Measurements from ENCODE around the gene ZNF726.
"Not testable (repeated sequence)": the region's sequence is repeated elsewhere in the genome, so short reads cannot be mapped to it uniquely, and the experiment has no call there.

ZNF726 gene

GRCh38 chr19:23882493-23882892, 32.2 kb upstream of the ZNF726 start:
- TF ChIP-seq CTCF (IDR thresholded peaks at IDR 0.05): no peak
- no peaks in the 10 kb centered on the region for H3K4me1 ChIP-seq (ENCODE audit: control insufficient read depth in 1 of 2, insufficient read depth in 1 of 2, low read depth in 1 of 2, low read length in 1 of 2)
- no peak overlapping the region for H3K4me3 ChIP-seq (ENCODE audit: low read depth in 1 of 2, low read length in 1 of 2)
- no peak overlapping the region for H3K27ac ChIP-seq
- H3K36me3 ChIP-seq: no peaks in the 10 kb centered on the region
- no peaks in the 10 kb centered on the region for H3K27me3 ChIP-seq
- H3K9me3 ChIP-seq: no peaks in the 10 kb centered on the region

GRCh38 chr19:23884363-23884762, 30.3 kb upstream of the ZNF726 start:
- H3K27me3 ChIP-seq: no peaks in the 10 kb centered on the region
- H3K4me3 ChIP-seq (ENCODE audit: low read depth in 1 of 2, low read length in 1 of 2): no peak overlapping the region
- TF ChIP-seq CTCF (IDR thresholded peaks at IDR 0.05): no peak
- no peaks in the 10 kb centered on the region for H3K4me1 ChIP-seq (ENCODE audit: control insufficient read depth in 1 of 2, insufficient read depth in 1 of 2, low read depth in 1 of 2, low read length in 1 of 2)
- H3K9me3 ChIP-seq: no peaks in the 10 kb centered on the region
- no peaks in the 10 kb centered on the region for H3K36me3 ChIP-seq
- no peak overlapping the region for H3K27ac ChIP-seq

GRCh38 chr19:23887642-23888041, 27.0 kb upstream of the ZNF726 start:
- H3K4me3 ChIP-seq (ENCODE audit: low read depth in 1 of 2, low read length in 1 of 2): no peak overlapping the region
- H3K9me3 ChIP-seq: no peaks in the 10 kb centered on the region
- H3K36me3 ChIP-seq: no peaks in the 10 kb centered on the region
- no peak overlapping the region for H3K27ac ChIP-seq
- no peaks in the 10 kb centered on the region for H3K27me3 ChIP-seq
- no peak for TF ChIP-seq CTCF (IDR thresholded peaks at IDR 0.05)
- no peaks in the 10 kb centered on the region for H3K4me1 ChIP-seq (ENCODE audit: control insufficient read depth in 1 of 2, insufficient read depth in 1 of 2, low read depth in 1 of 2, low read length in 1 of 2)

- not testable (repeated sequence) for H3K36me3 ChIP-seq; H3K9me3 ChIP-seq; H3K4me3 ChIP-seq (ENCODE audit: low read depth in 1 of 2, low read length in 1 of 2); H3K27ac ChIP-seq; H3K4me1 ChIP-seq (ENCODE audit: control insufficient read depth in 1 of 2, insufficient read depth in 1 of 2, low read depth in 1 of 2, low read length in 1 of 2); H3K27me3 ChIP-seq
Measured at GRCh38 chr19:23896096-23896495, 18.6 kb upstream of the ZNF726 start.

GRCh38 chr19:23896912-23897311, 17.8 kb upstream of the ZNF726 start:
- no peak for TF ChIP-seq CTCF (IDR thresholded peaks at IDR 0.05)
- no peaks in the 10 kb centered on the region for H3K36me3 ChIP-seq
- H3K27me3 ChIP-seq: no peaks in the 10 kb centered on the region
- no peak overlapping the region for H3K4me3 ChIP-seq (ENCODE audit: low read depth in 1 of 2, low read length in 1 of 2)
- no peak overlapping the region for H3K27ac ChIP-seq
- no peaks in the 10 kb centered on the region for H3K4me1 ChIP-seq (ENCODE audit: control insufficient read depth in 1 of 2, insufficient read depth in 1 of 2, low read depth in 1 of 2, low read length in 1 of 2)
- no peaks in the 10 kb centered on the region for H3K9me3 ChIP-seq

GRCh38 chr19:23901360-23901759, 13.3 kb upstream of the ZNF726 start:
- no peak for TF ChIP-seq CTCF (IDR thresholded peaks at IDR 0.05)
- H3K4me1 ChIP-seq (ENCODE audit: control insufficient read depth in 1 of 2, insufficient read depth in 1 of 2, low read depth in 1 of 2, low read length in 1 of 2): no peaks in the 10 kb centered on the region
- H3K36me3 ChIP-seq: no peaks in the 10 kb centered on the region
- no peak overlapping the region for H3K4me3 ChIP-seq (ENCODE audit: low read depth in 1 of 2, low read length in 1 of 2)
- H3K27ac ChIP-seq: no peak overlapping the region
- no peaks in the 10 kb centered on the region for H3K27me3 ChIP-seq
- H3K9me3 ChIP-seq: no peaks in the 10 kb centered on the region
